ENCODE measurements around the gene RTF1.

RTF1 gene

DNA sequence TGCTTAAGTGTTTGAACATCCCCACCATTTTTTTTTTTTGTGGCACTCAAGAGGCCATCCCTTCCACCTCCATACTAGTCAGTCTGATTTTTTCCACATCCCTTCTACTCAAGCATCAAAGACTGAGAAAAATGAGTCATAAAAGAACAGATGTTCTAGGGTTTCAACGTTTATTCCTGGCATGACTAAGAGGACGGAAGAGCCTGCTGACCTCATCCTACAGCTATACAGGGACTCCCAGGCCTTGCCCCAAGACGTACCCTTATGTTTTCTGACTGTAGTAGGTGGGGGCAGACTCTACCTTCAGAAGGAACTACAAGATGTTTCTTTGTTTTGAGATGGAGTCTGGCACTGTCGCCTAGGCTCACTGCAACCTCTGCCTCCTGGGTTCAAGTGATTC lies 73.5 kb downstream of the RTF1 start:
- no peak for DNase-seq

DNA sequence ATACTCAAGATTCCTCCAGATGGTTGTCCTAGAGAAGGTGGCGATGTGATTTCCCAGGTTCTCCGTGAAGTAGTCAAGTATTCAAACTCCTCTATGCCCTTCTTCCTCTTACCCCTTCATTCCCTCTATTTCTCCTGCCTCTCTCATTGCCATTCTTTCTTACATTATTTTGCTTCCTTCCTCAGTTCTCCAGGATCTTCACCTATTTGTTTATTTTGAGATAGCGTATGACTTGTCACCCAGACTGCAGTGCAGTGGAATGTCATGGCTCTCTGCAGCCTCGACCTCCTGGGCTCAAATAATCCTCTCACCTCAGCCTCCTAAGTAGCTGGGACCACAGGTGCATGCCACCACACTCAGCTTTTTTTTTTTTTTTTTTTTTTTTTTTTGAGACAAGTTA lies 75.0 kb downstream of the RTF1 start:
- DNase-seq, result no peak

DNA sequence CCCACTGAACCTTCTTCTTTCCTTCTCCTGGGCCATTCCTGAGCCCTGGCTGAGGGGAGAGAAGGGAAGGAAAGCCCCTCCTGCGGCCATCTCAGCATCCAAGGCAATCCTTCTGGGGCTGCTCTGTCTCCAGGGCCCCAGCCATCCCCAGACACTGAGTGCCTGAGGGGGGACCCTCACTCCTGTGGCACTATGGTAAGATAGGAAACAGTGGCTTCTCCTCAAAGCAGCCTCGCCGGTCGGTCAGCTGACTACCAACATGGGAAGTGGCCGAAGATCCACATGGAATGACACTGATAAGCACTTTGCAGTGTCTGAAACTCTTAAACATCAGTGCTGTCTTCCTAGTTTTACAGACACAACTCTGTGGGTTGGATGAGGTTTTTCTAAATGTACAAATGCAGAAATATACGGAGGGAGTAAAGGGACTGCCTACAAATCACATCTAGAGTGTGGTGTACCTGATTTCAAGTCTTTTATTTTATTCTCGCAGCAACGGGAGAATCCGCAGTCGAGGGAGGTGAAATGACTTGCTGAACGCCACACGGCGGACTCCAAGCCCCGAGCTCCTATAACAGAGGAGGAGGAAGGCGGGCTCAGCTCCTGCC lies 75.8 kb downstream of the RTF1 start:
- DNase-seq, result no peak

DNA sequence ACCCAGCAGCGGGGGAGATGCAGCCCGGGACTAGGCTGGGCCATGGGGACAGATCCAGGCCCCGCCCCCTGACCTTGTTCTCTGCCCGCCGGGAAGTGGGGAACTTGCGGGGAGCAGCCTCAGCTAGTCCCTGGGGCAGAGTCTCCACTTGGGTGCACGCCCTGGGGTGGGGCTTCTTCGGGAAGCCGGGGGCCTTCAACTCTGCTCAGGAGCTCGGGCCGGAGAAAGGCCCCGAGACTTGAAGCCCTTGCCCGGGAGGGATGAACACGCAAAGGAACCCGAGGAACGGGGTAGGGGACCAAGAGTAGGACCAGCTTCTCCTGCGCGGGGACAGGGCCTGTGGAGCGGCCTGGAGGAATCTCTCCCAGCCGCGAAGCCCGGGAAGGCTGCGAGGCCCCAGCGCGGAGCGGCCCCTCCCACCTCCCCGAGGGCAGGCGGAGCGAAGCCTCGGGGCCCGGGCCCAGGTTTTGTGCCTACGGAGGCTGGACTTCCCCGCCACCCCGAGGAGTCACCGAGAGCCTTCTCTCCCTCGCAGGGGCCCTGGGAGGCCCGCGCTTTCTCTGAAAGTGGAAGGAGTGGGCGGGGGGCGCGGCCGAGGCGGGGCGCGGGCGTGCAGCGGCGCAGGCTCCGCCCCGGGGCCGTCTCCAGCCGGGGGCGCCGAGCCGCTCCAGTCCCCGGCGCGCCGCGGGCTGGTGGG lies 76.5 kb downstream of the RTF1 start, which contains the start of gene ITPKA:
ITPKA (plus strand) TSS at position 670 of the 697 bp plus-strand sequence. CDS start 54 bp downstream, outside the sequence.
- DNase-seq, result peak; percentile 65

DNA sequence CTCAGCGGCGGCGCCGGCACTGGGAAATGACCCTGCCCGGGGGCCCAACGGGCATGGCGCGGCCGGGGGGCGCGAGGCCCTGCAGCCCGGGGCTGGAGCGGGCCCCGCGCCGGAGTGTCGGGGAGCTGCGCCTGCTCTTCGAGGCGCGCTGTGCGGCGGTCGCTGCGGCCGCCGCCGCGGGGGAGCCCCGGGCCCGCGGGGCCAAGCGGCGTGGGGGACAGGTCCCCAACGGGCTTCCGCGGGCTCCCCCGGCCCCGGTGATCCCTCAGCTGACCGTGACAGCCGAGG lies 77.0 kb downstream of the RTF1 start:
- DNase-seq, result no peak

DNA sequence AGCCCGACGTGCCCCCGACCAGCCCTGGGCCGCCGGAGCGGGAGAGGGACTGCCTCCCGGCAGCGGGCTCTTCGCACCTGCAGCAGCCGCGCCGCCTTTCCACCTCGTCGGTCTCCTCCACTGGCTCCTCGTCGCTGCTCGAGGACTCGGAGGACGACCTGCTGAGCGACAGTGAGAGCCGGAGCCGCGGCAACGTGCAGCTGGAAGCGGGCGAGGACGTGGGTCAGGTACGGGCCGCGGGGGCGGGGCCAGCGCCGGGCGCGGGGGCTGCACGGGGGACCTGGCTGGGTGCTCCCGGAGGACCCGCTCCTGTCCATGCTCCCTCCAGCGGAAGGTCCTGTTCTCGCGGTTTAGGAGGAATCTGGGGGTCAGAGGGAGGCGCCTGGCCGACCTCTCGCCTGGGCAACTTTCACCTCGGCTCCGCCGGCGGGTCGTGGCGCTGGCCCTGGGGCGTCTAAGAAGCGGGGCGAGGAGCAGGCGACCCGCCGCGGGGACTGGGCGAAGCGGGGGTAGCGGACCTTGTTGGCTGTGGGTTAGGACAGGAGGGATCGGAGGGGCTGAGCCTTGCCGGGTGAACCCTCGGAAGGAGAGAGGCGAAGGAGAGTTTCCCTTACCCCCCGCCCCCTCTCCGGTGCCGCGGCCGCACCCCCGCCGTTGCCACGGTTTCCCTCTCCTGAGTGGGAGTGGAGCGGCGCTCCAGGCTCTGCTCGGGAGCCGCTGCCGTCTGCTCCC lies 77.5 kb downstream of the RTF1 start:
- no peak for DNase-seq

DNA sequence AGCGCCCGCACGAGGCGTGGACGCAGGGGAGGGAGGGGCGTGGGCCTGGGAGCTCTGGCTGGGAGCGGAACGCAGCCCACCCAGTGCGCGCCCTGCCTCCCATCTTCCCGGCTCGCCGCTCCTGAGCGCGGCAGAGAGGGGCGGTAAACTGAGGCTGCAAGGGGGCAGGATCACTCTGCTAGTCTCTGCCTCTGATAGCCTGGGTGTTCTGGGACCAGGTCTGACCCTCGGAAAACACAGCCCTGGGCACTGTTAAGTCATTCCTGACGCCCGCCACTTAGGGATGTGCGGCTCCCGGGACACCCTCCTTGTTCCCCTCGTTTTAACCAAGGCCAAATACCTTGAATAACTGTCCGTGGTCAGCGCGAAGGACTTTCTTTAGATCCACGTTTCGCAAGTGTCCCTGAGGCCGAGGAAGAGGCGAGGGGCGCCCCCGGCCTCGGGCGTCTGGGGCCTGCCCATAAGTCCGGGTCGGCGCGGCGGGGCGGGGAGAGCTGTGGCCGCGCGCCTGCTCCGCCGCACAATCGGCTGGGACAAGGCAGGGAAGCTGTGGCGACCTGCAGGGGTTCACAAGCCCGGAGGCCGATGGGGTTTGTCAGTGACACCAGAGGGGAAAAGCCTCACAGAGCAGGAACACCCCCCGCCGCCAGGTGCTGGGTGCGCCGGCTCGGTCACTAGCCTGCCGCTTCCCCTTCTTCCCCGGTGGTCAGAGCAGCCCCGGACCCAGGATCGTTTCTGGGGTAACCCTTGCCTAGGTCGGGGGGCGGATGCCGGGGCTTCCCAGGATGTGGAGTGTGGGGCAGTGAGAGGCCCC lies 78.2 kb downstream of the RTF1 start:
- no peak for DNase-seq

DNA sequence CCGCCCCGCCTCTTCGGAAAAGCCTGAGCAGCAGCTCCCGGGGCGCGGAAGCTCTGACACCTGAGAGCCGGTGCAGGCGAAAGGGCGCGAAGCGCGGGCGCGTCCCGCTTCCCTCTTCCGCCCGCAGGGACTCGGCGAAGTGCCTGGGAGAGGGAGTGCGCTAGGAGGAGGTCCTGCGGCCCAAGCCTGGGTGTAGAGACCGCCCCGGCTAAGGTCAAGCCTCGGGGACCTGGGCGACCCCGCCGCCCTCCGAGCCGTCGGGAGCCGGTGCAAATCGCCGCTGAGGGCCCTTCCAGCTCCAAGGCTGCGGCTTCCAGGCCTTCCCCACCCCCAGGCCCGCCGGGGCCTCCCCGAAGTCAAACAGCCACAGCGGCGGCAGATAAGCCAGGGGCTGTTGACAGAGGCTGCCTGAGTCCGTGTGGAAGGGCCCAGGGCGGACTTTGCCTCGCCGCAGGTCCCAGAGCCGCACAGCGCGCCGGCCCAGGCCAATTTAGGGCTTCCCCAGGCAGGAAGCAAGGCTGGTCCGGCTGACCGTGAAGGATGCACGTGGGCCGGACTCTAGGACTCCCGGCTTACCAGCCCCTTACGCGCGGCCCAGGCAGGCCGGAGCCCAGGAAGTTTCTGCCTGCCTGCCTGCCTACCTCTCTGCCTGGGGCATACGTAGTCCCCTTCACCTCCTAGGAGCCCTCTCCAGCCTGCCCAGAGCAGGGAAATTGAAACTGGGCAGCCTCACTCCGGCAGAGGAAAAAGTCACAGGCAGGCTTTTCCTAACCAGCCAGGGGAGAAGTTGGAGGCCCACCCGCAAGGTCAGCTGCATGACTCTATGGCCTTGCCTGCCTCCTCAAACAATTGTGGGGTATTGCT lies 79.1 kb downstream of the RTF1 start:
- DNase-seq, result no peak

DNA sequence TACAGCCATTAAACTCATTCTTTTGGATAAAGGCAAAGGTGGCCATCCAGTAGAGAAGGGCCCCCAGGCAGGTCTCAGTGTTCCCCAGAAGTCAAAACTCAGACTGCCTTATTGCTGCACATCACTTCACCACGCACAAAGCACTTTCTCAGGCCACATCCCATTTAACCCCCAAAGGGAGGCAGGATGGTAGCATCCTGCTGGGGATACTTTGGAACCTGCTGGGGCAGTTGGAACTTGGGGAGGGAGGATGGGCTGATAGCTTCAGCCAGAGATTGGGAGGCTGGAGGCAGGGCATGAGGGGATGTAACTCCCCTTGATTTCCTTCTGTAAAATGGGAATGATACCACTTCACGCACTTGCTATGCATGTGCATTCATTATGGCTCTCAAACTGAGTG lies 81.8 kb downstream of the RTF1 start:
- DNase-seq, result no peak

DNA sequence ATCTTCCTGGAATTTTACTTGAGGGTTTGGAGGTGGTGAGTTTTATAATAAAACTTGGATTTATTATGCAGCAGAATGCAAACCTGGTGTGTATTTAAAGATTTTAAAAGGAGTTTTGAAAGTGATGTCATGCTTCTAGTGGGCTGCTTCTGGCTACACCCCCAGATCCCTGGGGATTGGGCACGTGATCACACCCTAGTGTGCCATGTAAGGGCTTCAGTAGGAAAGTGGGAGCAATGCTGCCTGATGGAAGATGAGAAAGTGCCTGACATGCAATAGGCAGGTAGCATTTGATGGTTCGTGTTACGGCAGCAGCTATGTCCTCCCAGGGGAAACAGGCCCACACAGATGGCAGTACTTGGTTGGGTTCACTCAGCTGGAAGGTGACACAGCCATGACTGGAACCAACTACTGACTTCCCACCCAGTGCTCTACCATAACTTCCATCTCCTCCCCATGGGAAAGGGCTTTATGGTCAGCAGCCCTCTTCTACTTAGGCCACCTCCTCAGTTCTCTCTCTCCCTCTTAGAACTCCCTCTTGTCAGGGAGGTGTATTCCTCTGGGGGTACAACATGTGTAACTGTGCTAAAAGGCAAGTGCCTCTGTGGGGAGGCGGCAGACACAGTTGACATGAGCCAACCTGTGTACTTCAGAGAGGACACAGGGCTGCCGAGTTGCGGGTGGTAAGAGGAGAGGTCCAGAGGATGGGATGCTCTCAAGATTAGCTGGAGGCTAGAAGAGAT lies 82.4 kb downstream of the RTF1 start:
- no peak for DNase-seq

DNA sequence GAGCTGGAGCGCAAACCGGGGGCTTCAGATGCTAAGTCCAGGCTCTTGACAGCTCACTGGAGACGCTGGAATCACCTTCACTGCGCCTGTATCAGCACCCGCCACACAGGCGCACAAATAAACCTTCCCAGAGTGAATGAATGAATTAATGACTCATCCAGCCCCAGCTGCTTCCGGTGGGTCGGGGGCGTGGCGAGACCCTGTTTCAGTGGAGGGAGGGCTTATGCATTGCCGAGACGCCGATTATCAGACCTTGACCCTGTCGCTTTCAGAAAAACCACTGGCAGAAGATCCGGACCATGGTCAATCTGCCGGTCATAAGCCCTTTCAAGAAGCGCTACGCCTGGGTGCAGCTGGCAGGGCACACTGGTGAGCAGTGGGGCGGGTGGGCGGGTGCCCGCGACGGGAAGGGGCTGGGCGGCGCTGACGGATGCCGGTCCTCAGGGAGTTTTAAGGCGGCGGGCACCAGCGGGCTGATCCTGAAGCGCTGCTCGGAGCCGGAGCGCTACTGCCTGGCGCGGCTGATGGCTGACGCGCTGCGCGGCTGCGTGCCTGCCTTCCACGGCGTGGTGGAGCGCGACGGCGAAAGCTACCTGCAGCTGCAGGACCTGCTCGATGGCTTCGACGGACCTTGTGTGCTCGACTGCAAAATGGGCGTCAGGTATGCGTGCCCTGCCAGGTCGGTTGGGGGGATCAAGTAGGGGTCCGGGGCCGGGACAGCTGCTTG lies 84.5 kb downstream of the RTF1 start:
- DNase-seq, result no peak

DNA sequence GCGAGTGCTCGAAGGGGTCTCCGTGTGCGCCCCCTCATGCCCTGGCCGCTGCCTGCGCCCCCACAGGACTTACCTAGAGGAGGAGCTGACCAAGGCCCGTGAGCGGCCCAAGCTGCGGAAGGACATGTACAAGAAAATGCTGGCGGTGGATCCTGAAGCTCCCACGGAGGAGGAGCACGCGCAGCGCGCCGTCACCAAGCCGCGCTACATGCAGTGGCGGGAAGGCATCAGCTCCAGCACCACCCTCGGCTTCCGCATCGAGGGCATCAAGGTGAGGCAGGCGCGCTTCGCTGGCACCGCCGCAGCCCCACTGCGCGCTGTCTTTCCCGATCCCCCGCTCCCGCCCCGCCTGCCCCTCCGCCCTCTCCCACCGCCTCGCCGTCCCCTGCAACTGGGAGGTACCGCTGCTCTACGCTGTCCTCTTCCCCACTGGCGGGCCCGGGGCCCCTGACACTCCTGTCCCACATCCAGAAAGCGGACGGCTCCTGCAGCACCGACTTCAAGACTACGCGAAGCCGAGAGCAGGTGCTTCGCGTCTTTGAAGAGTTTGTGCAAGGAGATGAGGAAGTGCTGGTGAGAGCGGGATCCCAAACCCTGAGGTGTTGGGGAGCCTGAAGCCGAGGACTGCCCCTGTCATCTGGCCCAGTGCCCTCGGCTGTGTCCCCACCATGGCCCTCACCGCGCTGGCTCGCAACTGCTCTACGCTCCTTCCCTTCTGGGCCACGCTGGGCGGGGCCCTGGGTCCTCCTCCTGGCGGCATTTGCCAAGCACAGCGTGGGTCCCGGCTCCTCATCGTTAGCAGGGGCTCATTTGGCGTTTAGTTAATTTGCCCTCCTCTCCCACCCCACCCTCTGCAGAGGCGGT lies 85.3 kb downstream of the RTF1 start:
- no peak for DNase-seq

DNA sequence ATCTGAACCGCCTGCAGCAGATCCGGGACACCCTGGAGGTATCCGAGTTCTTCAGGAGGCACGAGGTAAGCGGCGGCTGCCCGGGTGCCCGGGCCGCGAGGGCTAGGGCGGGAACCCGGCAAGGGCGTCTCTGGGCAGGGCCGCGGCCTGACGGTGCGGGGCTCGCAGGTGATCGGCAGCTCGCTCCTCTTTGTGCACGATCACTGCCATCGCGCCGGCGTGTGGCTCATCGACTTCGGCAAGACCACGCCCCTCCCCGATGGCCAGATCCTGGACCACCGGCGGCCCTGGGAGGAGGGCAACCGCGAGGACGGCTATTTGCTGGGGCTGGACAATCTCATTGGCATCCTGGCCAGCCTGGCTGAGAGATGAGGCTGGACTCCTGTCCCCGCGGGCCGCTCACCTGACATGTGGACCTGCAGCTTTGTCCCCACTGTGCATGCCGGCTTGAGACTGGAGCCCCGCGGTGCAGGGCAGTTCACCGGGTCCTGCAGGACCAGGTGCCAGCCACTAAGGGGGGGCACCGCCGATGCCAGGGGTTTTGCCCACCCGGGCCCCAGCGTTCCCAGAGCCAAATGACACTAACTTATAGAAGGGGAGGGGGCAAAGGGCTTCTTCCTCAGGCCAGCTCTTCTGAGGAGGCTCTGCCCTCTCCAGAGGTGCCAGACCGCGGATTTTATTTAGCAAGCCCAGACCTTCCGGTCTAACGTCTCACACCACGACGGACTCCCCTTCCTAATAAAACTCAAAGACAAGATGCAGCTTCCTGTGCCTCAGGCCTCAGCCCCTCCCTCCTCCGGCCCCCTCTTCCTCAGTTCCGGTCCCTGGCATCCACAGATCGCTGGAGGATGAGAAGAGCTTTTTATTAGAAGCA lies 86.1 kb downstream of the RTF1 start:
- no peak for DNase-seq

DNA sequence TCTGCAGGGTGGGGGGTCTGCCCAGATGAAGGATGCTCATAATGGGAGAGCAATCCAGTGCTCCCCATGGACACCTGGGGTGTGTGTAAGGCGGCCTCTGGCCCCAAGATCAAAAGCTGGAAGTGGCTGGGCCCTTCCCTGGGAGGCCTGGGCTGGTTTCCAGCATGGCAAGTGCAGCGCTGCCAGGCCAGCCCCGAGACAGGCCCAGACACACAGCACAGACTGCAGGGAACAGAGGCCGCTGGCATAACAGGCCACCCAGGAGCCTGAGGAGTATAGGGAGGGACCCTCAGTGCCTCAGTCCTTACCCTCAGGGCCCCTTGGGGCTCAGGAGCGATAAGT lies 86.7 kb downstream of the RTF1 start:
- DNase-seq, result no peak

DNA sequence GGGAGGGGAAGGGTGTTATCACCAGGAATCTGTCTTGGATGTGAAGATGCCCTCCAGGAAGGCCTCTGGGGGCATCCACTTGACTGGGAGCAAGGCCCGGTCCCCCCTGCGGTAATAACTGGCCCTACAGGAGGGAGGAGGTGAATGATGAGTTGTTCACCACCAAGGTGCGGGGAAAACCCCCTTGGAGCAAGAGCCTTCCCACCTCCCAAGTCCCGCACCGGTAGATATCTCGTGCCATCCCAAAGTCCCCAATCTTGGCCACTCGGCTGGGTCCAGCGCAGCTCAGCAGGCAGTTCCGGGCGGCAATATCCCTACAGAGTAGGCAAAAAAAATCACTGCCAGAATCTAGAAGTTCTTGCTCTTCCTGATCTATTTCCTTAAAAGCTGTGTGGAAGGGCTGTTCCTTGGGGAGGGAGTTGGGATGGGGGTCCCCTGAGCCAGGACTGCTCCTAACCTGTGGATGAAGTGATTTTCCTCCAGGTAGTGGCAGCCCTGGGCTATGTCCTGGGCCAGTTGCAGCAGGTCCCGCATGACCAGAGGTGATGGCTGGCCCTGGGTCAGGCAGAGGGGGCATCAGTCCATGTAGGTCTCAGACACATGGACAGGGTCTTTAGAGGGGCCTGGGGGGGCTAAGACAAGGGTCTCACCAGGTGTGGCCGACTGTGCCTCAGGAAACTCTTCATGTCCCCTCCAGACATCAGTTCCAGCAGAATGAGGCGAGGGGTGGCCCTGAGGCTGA lies 88.0 kb downstream of the RTF1 start:
- DNase-seq, result no peak

DNA sequence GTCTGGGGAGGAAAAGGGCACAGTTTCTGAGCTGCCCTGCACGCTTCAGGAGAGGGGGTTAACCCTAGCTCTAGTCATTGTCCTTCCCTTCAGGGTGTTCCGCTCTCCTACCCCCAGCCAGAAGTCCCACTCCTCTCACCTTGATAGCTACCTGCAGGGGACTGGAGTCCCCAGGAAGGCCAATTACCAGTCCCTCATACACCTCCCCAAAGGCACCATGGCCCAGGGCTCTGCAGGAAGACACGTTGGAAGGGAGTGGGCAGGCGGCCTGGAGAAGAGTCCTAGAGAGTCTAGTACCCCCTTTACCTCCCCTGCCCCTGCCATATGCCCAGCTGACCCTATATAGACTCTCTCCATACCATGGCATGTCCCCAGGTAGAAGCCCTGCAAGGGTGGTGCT lies 88.9 kb downstream of the RTF1 start:
- no peak for DNase-seq

DNA sequence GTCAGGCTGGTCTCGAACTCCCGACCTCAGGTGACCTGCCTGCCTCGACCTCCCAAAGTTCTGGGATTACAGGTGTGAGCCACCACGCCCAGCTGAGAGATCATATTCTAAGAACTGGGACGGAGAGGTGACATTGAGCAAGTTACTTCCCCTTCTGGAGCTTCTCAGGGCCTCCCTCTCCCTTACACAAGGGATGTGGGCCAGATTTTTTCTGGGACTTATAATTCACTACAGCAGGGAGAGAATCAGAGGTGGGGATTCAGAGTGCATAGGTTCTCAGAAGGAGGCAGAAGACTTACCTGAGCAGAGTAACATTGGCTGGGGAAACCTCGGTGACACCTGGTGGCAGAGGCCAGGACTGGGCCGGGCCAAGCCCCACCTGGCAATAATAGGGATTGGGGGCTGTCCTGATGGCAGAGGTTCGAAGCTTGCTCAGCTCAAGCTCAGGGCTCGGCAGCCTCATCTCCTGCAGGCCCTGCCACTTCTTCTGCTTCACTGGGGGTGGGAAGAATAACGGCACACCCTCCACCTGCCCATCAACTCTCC lies 90.0 kb downstream of the RTF1 start:
- no peak for DNase-seq

DNA sequence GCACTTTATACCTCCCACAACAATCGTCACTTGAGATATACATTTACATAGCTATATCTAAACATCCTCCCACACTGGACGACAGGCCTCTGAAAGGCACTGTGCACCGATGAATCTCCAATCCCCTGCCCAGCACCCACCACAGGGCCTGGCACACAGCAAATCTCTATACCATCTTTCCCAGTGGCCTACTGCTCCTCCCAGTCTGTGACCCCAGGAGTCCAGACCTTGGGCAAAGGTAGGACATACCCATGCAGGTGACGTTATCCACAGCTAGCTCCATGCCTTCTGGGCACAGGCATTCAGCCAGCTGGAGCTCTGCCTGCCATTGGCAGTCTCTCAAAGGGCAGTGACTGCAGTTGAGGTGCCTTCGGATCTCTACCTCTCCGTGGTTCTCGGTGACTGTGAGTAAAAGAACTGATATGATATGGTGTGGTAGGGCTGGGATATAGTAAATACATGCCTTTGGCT lies 91.0 kb downstream of the RTF1 start:
- no peak for DNase-seq

Data from T1000 (cell line).